Putamen (tissue), 1 donor: ENCODE measurements around the gene STK39.

Experiments
- DNase-seq: peaks from one replicate; pipeline ENCODE4 v3.0.0-alpha.2; 2016; ENCODE audit warnings: low spot score

STK39 gene

GRCh38 chr2:167955264-167955906 lies 292.0 kb downstream of the STK39 start:
- no peak for DNase-seq

- DNase-seq = no peak
Observed at GRCh38 chr2:167954495-167954894, 292.9 kb downstream of the STK39 start.

- no peak for DNase-seq
Observed at GRCh38 chr2:167953776-167954175, 293.6 kb downstream of the STK39 start.

GRCh38 chr2:167950571-167950970 lies 296.8 kb downstream of the STK39 start:
- no peak for DNase-seq

- no peak for DNase-seq
Observed at GRCh38 chr2:167946441-167946841, 301.0 kb downstream of the STK39 start.

GRCh38 chr2:167945660-167946368 lies 301.6 kb downstream of the STK39 start:
- DNase-seq = no peak

- DNase-seq = no peak
Observed at GRCh38 chr2:167944825-167945659, 302.4 kb downstream of the STK39 start.

GRCh38 chr2:167943897-167944296 lies 303.5 kb downstream of the STK39 start:
- DNase-seq = no peak

- DNase-seq = no peak
Observed at GRCh38 chr2:167943368-167943767, 304.0 kb downstream of the STK39 start.

GRCh38 chr2:167942366-167943081 lies 304.9 kb downstream of the STK39 start:
- DNase-seq = no peak

GRCh38 chr2:167941604-167942003 lies 305.8 kb downstream of the STK39 start:
- no peak for DNase-seq

- DNase-seq = no peak
Observed at GRCh38 chr2:167940734-167941507, 306.5 kb downstream of the STK39 start.

- no peak for DNase-seq
Observed at GRCh38 chr2:167940346-167940725, 307.1 kb downstream of the STK39 start.

- no peak for DNase-seq
Observed at GRCh38 chr2:167939514-167940345, 307.7 kb downstream of the STK39 start.

GRCh38 chr2:167937403-167937802 lies 310.0 kb downstream of the STK39 start:
- DNase-seq = no peak

GRCh38 chr2:167935803-167936110 lies 311.6 kb downstream of the STK39 start:
- DNase-seq = no peak

GRCh38 chr2:167933097-167933814 lies 314.1 kb downstream of the STK39 start:
- DNase-seq = no peak

GRCh38 chr2:167932123-167932693 lies 315.2 kb downstream of the STK39 start:
- no peak for DNase-seq

GRCh38 chr2:167929484-167929883 lies 317.9 kb downstream of the STK39 start:
- DNase-seq = no peak

GRCh38 chr2:167928434-167928833 lies 319.0 kb downstream of the STK39 start:
- no peak for DNase-seq
